H54 (cell line): ENCODE results near the gene TRIM45.
"Not testable (repeated sequence)": the region's sequence is repeated elsewhere in the genome, so short reads cannot be mapped to it uniquely, and the experiment has no call there.

ENCODE experiments used
- DNase-seq: peaks from one replicate; pipeline ENCODE4 v3.0.0; 2011; ENCODE audit warnings: low spot score, mixed read lengths; ENCODE audit not compliant: insufficient read length
- FAIRE-seq: peaks from 3 replicates; lab custom pipeline; 2011; peaks lifted over from hg19 to GRCh38; lab: Jason Lieb, UNC
- POLR2A ChIP-seq: IDR thresholded peaks from 2 replicates; pipeline ENCODE4 v1.6.1; 2011; ENCODE audit warnings: low read depth, mild to moderate bottlenecking, low read length

The TRIM45 gene

GRCh38 chr1:117121589-117122329 is at the start of gene TRIM45:
Gene TRIM45, minus strand, starts transcription at chr1:117121749. Its CDS starts 548 bp downstream, at chr1:117121201.
- DNase-seq (peak; percentile 90), FAIRE-seq (peak; percentile 41)

GRCh38 chr1:117169871-117170596 is 48.5 kb upstream of the TRIM45 start:
- no peak for DNase-seq
- no peak for TF ChIP-seq POLR2A
- FAIRE-seq, result no peak

More at GRCh38 chr1:117121589-117122329, at the start of gene TRIM45:
- peak; percentile 73 for TF ChIP-seq POLR2A

DNA sequence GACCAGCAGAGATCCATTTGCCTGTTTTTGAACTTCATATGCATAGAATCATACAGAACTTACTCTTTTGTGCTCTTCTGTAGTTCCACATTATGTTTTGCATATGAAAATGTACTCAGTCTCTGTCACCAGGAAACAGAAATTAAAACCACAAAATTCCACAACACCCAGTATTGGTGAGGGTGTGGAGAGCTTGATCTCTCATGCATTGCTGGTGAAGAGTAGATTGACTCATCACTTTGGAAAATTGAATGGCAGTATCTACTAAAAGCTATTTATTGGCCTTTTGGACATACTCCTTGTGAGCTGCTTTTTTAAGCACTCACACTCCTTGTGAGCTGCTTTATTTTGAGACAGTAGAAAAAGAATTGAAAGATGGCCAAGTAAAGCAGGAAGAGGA is 45.9 kb upstream of the TRIM45 start:
- FAIRE-seq (no peak), DNase-seq (no peak)
- no peak for TF ChIP-seq POLR2A

- FAIRE-seq, result no peak
- no peak for TF ChIP-seq POLR2A
- peak; percentile 10 for DNase-seq
Observed at GRCh38 chr1:117166076-117166475, 44.5 kb upstream of the TRIM45 start.

- TF ChIP-seq POLR2A, result no peak
- FAIRE-seq (no peak), DNase-seq (no peak)
Observed at GRCh38 chr1:117164209-117164608, 42.7 kb upstream of the TRIM45 start.

- FAIRE-seq, result no peak
- no peak for TF ChIP-seq POLR2A
- DNase-seq, result no peak
Observed at GRCh38 chr1:117162816-117163215, 41.3 kb upstream of the TRIM45 start.

DNA sequence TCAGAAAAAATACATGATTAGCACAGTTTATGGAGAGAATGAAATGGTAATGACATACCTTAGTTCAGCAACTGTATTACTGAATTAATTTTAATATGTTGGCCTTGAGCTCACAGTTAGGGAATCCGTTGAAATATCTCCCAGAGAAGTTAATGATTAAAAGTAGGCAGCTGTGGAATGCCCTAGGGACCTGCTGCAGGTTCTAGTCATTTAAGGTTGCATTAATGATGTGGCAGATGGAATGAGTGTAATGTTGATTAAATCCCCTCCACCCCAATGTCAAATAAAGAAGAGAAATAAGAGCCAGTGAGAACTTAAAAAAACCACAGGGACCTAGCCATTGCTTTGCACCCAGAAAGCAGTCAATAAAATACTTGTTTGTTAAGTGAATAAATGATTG is 40.3 kb upstream of the TRIM45 start:
- no peak for TF ChIP-seq POLR2A
- DNase-seq (no peak), FAIRE-seq (no peak)

DNA sequence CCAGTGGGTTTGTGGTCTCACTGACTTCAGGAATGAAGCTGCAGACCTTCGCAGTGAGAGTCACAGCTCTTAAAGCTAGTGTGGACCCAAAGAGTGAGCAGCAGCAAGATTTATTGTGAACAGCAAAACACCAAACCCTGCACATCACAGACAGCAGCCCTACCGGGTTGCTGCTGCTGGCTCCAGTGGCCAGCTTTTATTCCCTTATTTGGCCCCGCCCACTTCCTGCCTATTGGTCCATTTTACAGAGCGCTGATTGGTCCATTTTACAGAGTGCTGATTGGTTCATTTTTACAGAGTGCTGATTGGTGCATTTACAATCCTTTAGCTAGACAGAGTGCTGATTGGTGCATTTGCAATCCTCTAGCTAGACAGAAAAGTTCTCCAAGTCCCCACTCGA is 29.8 kb upstream of the TRIM45 start:
- not testable (repeated sequence) for DNase-seq, FAIRE-seq

GRCh38 chr1:117150316-117150715 is 28.8 kb upstream of the TRIM45 start:
- FAIRE-seq, result no peak
- DNase-seq, result no peak
- TF ChIP-seq POLR2A, result no peak

DNA sequence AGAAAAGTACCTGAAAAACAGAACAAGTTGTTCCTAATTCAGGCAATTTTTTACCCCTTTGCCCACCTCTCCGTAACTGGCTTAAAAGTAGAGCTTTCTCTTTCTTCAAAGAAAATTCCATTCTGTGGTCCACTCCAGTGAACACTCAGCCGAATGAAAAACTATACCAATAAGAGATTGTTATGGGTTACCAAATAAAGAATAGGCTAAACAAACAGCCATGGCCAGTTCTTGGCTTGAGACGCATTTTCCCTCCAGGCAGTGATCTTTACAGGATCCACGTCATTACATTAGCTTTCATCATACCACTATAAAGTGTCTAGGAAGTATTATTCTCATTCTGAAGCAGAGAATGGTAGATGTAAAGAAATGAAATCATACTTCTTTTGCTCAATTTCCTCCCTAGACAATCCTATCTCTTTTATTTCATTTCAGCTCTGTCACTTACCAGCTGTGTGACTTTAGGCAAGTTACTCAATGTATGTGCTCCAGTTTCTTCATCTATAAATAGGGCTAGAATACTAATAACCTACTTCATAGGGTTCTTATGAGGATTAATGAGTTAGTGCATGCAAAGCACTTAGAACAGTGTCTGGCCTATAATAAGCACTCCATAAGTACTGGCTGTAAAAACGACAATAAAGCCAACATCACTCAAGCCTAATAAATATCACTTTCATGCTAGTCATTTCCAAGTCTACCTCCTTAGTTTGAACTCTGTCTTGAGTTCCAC is 26.5 kb upstream of the TRIM45 start:
- DNase-seq (no peak), FAIRE-seq (no peak)
- TF ChIP-seq POLR2A, result no peak

DNA sequence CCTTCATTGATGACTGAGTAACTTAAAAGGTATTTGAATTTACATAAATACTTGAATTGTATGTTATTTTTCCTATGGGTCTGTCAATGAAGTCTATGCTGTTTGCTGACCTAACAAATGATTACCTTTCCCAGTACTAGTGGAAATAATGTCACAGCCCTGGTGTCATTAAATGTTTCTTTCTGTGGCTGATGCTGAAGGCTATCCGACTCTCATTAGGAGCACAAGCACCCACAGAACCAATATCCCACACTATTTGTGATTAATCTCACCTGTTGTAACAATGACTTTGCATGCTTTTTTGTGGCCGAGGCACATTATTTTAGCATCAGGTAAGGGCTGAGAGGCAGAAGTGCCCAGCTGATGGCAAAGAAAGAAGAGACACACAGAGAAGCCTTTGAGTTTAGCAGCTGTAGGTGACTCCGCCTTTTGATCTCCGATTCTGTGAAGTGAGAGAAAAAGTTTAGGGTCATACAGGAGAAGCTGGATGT is 25.8 kb upstream of the TRIM45 start:
- FAIRE-seq (no peak), DNase-seq (no peak)
- no peak for TF ChIP-seq POLR2A

- FAIRE-seq (peak; percentile 86), DNase-seq (peak; percentile 37)
Observed at GRCh38 chr1:117146575-117147340, 25.2 kb upstream of the TRIM45 start.

GRCh38 chr1:117146072-117146471 is 24.5 kb upstream of the TRIM45 start:
- TF ChIP-seq POLR2A, result no peak
- FAIRE-seq (no peak), DNase-seq (no peak)

More at GRCh38 chr1:117146575-117147340, 25.2 kb upstream of the TRIM45 start:
- no peak for TF ChIP-seq POLR2A
